Keratinocyte (primary cell): ENCODE results near the gene CSMD2.

ENCODE experiments used
- EZH2 ChIP-seq: IDR thresholded peaks from one replicate; pipeline ENCODE4 v1.6.1; 2012; ENCODE audit warnings: inconsistent platforms, mild to moderate bottlenecking, low read length, moderate library complexity
- TF ChIP-seq, protein P1 (sequence below), 3 experiments: IDR thresholded peaks in 1 of 3; conservative IDR thresholded peaks in 1 of 3; optimal IDR thresholded peaks in 1 of 3; 2 replicates in 2 of 3; 3 replicates in 1 of 3; pipeline versions ENCODE3 to v1.5.1; 2011; ENCODE audit warnings: low read length in 3 of 3, mild to moderate bottlenecking in 3 of 3, moderate library complexity in 2 of 3, control low read depth in 1 of 3, inconsistent platforms in 1 of 3; ENCODE audit not compliant: insufficient read depth in 2 of 3; ENCODE audit errors: extremely low read depth in 1 of 3

DNA sequence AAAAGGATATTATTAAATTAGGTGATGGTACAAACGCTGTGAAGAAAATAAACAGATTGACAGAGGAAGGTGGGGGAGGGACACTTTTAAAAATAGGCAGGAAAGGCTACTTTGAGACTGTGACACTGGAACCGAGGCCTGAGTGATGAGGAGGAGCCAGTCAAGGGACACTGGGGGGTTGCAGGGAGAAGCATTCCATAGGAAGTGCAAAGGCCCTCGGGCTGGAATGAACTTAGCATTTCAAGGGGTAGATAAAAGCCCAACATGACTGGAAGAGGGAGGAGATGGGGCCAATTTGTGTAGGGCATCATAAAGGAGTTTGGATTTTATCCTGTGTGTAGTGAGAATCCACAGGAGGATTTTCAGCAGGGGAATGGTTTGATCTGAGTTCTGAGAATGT, 27.6 kb upstream of the CSMD2 start:
- TF ChIP-seq, protein P1, sequence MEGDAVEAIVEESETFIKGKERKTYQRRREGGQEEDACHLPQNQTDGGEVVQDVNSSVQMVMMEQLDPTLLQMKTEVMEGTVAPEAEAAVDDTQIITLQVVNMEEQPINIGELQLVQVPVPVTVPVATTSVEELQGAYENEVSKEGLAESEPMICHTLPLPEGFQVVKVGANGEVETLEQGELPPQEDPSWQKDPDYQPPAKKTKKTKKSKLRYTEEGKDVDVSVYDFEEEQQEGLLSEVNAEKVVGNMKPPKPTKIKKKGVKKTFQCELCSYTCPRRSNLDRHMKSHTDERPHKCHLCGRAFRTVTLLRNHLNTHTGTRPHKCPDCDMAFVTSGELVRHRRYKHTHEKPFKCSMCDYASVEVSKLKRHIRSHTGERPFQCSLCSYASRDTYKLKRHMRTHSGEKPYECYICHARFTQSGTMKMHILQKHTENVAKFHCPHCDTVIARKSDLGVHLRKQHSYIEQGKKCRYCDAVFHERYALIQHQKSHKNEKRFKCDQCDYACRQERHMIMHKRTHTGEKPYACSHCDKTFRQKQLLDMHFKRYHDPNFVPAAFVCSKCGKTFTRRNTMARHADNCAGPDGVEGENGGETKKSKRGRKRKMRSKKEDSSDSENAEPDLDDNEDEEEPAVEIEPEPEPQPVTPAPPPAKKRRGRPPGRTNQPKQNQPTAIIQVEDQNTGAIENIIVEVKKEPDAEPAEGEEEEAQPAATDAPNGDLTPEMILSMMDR (optimal IDR thresholded peaks at IDR 0.05 in 1 of 3, IDR thresholded peaks at IDR 0.05 in 1 of 3, conservative IDR thresholded peaks at IDR 0.05 in 1 of 3; ENCODE audit: extremely low read depth in 1 of 3, insufficient read depth in 2 of 3, low read length in 3 of 3): no peak
- TF ChIP-seq EZH2: no peak
